PFSK-1 (cell line): ENCODE results near the gene VENTX.

Experiments used
- POLR2AphosphoS5 ChIP-seq: IDR thresholded peaks from 2 replicates; pipeline ENCODE4 v1.6.1; 2012; ENCODE audit warnings: low read depth, mild to moderate bottlenecking, control low read depth, low read length, moderate library complexity
- SIN3A ChIP-seq: IDR thresholded peaks from 2 replicates; pipeline ENCODE4 v1.6.1; 2012; ENCODE audit warnings: mild to moderate bottlenecking, low read length, moderate library complexity, borderline replicate concordance; ENCODE audit not compliant: insufficient read depth

DNA sequence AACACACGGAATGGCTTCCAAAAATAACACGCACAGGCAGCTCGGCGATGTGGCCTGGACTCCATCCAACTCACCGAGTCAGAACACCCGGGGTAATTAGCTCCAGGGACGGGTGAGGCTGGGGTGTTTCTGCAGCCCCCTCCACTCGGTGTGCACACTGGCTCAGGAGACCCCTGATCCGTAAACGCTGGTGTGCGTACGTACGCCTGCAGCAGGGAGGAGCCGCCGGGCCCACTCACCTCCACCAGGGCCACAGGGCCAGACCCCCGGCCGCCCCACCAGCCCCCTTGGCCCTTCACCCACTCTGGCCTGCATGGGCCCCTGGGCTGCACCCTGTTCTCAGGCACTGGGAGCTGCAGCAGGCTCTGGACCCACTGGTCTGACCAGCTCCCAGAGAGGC is 30.0 kb upstream of the VENTX start:
- TF ChIP-seq POLR2AphosphoS5 (no peak), SIN3A (no peak)
